ENCODE results near the gene CLCN2.

- TF ChIP-seq CTCF (IDR thresholded peaks at IDR 0.05) (no peak), POLR2A (IDR thresholded peaks at IDR 0.05) (no peak)
These were observed 22.4 kb downstream of the CLCN2 start for GRCh38 chr3:184339001-184339400.
